ENCODE results near the gene SPATA6L.

Gene SPATA6L

DNA sequence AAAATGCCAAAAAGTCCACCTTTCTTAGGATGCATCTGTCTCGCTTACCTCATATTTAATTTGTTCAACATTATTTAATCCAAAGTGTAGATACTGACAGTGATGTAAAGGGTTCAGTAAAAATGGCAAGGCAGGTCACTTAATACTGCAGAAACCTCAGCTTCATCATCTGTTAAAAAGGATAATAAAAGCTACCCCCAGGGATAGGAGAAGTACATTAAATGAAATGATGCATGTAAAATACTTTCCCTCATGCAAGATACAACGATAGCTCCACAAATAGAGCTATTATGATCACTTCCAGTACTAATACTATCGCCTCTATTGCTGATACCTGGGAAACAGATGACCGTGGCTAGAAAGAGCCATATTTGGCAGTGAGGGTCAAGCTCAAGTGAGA lies 93.1 kb downstream of the SPATA6L start:
- H3K4me3 ChIP-seq (ENCODE audit: low read length) = no peak overlapping the region
- no peak for TF ChIP-seq CTCF (conservative IDR thresholded peaks at IDR 0.05; ENCODE audit: low read depth, low read length)
- no peak for DNase-seq (ENCODE audit: low read depth)

- TF ChIP-seq CTCF (conservative IDR thresholded peaks at IDR 0.05; ENCODE audit: low read depth, low read length) = no peak
- no peak overlapping the region for H3K4me3 ChIP-seq (ENCODE audit: low read length)
- no peak for DNase-seq (ENCODE audit: low read depth)
Observed at GRCh38 chr9:4572184-4572826, 94.0 kb downstream of the SPATA6L start.

DNA sequence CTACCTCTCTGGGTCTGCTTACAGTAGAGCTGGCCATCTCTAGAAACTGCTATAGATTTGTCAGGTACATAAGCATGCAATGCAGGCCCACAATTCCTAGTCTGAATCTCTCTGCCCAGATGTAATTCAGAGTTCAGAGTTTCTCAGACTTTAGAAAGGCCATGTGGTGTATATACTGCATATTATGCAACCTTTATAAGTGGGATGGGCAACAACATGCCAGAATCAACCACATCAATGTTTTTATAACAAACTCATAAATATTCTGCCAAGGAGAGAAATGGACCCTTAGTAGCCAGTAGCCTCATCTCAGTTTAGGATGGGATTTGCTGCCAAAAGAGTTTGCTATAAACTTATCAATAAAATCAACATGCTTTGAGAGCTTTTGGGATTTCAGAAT lies 97.2 kb downstream of the SPATA6L start:
- no peak for DNase-seq (ENCODE audit: low read depth)
- no peak overlapping the region for H3K4me3 ChIP-seq (ENCODE audit: low read length)
- no peak for TF ChIP-seq CTCF (conservative IDR thresholded peaks at IDR 0.05; ENCODE audit: low read depth, low read length)

DNA sequence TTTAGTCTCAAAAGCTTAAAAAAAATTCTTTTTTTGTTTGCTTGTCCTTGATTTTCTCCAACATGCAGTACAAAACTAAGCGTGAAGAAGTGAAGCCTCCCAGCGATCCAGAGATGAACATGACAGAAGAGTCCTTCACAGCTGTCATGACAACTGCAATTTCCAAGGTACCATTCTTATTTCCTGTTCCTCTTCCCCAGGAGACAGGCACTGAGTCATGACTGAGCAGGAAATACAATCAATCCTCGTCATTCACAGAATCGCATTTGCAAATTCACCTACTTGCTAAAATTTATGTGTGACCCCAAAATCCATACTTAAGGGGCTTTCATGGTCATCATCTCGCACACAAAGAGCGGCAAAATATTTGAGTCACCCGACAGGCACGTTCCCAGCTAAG lies 98.7 kb downstream of the SPATA6L start:
- no peak overlapping the region for H3K4me3 ChIP-seq (ENCODE audit: low read length)
- DNase-seq (ENCODE audit: low read depth) = no peak
- no peak for TF ChIP-seq CTCF (conservative IDR thresholded peaks at IDR 0.05; ENCODE audit: low read depth, low read length)

- H3K4me3 ChIP-seq (ENCODE audit: low read length) = no peak overlapping the region
- DNase-seq (ENCODE audit: low read depth) = no peak
- TF ChIP-seq CTCF (conservative IDR thresholded peaks at IDR 0.05; ENCODE audit: low read depth, low read length) = no peak
Observed at GRCh38 chr9:4566806-4567205, 99.5 kb downstream of the SPATA6L start.

DNA sequence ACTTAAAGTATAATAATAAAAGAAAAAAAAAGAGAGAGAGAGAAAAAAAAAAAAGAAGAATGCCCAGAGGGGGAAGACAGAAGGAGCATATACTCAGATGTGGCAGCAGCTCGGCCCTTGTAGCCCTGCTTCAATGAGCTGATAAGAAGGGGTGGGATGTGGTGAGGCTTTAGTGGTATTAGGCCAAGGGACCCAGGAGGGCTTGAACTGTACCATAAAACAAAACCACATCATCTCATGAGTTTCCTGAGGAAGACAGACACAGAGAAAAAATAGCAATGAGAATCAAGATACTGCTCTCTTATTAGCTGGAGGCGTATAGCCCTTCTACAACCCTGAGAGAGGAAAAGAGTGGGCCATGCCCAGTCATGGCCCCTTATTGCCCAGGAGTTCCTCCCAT lies 103.2 kb downstream of the SPATA6L start:
- no peak for DNase-seq (ENCODE audit: low read depth)
- no peak for TF ChIP-seq CTCF (conservative IDR thresholded peaks at IDR 0.05; ENCODE audit: low read depth, low read length)
- no peak overlapping the region for H3K4me3 ChIP-seq (ENCODE audit: low read length)
